HCT116 (cell line): ENCODE results near the gene APP. TPM values are rescaled to one million over a fixed set of nuclear protein-coding genes. Genes with fewer than 3 reads are reported as not detected.

Source experiments
- ATAC-seq: fragments of 200-7000 bp; cut with Tn5 transposase; 2 replicates; pipeline ENCODE4 v1.9.1; 2020; ENCODE audit warnings: mild to moderate bottlenecking, moderate library complexity
- BruUV-seq: library from RNA; stranded (reverse); fragments of 400-500 nt; replicated peaks from 2 replicates; lab custom pipeline; 2021; lab: Mats Ljungman, UMichigan
- CTCF ChIA-PET: fragments of 300-600 bp; sonication (Branson Sonifier 250); formaldehyde crosslinking; loops from one replicate; lab custom pipeline; 2021; ENCODE audit warnings: antibody characterized with exemption; lab: Charles Lee
- POLR2A ChIA-PET: fragments of 300-600, 350-600 bp; sonication (Branson Sonifier 250); formaldehyde crosslinking; loops from one replicate; lab custom pipeline; 2021; ENCODE audit warnings: antibody characterized with exemption; lab: Charles Lee
- RAD21 ChIA-PET, 2 experiments: fragments of 300-600 bp; sonication (Branson Sonifier 250); formaldehyde crosslinking; loops; one replicate each; lab custom pipeline; 2023; ENCODE audit warnings: low total read pairs in 2 of 2; ENCODE audit not compliant: uncharacterized antibody in 2 of 2, unreplicated experiment in 2 of 2, low non-redundant PET in 1 of 2; lab: Charles Lee
- DNase-seq: peaks from one replicate; pipeline ENCODE4 v3.0.0-alpha.2; 2010; ENCODE audit warnings: low read depth, low spot score
- H2AFZ ChIP-seq: fragments of 200-600 bp; shearing (Covaris generic), sonication (generic); 2 replicates; pipeline ENCODE4 v1.6.1; 2017; ENCODE audit warnings: low read depth, mixed run types, mixed read lengths, antibody characterized with exemption, low read length; ENCODE audit not compliant: poor library complexity, severe bottlenecking
- H3K27ac ChIP-seq: 2 replicates; pipeline ENCODE4 v1.5.1; 2012; ENCODE audit warnings: low read depth, low read length
- H3K27me3 ChIP-seq: fragments of 200-600 bp; sonication (generic); 2 replicates; pipeline ENCODE4 v1.6.1; 2016; ENCODE audit warnings: mixed run types, low read length, mixed read lengths; ENCODE audit not compliant: insufficient read depth
- H3K36me3 ChIP-seq, 2 experiments: fragments of 200-500 bp in 1 of 2; fragments of 200-600 bp in 1 of 2; sonication (Bioruptor generic) in 1 of 2; sonication (generic) in 1 of 2; 2 replicates each; pipeline versions ENCODE4 v1.5.1 to v1.6.1; 2014 to 2016; ENCODE audit warnings: low read length in 2 of 2, inconsistent platforms in 1 of 2, mixed read lengths in 1 of 2, mixed run types in 1 of 2; ENCODE audit not compliant: insufficient read depth in 2 of 2, control insufficient read depth in 1 of 2
- H3K4me1 ChIP-seq, 2 experiments: fragments of 200-600 bp in 1 of 2; sonication (generic) in 1 of 2; 2 replicates each; pipeline versions ENCODE4 v1.5.1 to v1.6.1; 2012 to 2017; ENCODE audit warnings: low read length in 2 of 2, inconsistent platforms in 1 of 2, mild to moderate bottlenecking in 1 of 2, mixed read lengths in 1 of 2, mixed run types in 1 of 2, moderate library complexity in 1 of 2; ENCODE audit not compliant: insufficient read depth in 2 of 2, control insufficient read depth in 1 of 2
- H3K4me2 ChIP-seq: fragments of 200-600 bp; sonication (generic); 2 replicates; pipeline ENCODE4 v1.6.1; 2017; ENCODE audit warnings: mixed run types, low read length, mixed read lengths
- H3K4me3 ChIP-seq, 2 experiments: fragments of 200-600 bp in 1 of 2; sonication (generic) in 1 of 2; replicated peaks in 1 of 2; 2 replicates each; pipeline ENCODE4 v1.5.1; 2011 to 2016; ENCODE audit warnings: low read length in 2 of 2, control low read depth in 1 of 2, low read depth in 1 of 2, mild to moderate bottlenecking in 1 of 2, mixed read lengths in 1 of 2, mixed run types in 1 of 2
- H3K79me2 ChIP-seq: fragments of 200-600 bp; sonication (generic); 2 replicates; pipeline ENCODE4 v1.6.1; 2017; ENCODE audit warnings: mild to moderate bottlenecking, mixed run types, low read length, moderate library complexity, mixed read lengths; ENCODE audit not compliant: insufficient read depth
- H3K9ac ChIP-seq: fragments of 200-600 bp; sonication (generic); 2 replicates; pipeline ENCODE4 v1.6.1; 2016; ENCODE audit warnings: low read length, mixed read lengths
- H3K9me2 ChIP-seq: fragments of 200-600 bp; sonication (generic), shearing (Covaris generic); 2 replicates; pipeline ENCODE4 v1.6.1; 2017; ENCODE audit warnings: mixed run types, mild to moderate bottlenecking, moderate library complexity; ENCODE audit not compliant: insufficient read depth
- H3K9me3 ChIP-seq, 2 experiments: fragments of 200-500 bp in 1 of 2; fragments of 200-600 bp in 1 of 2; sonication (Bioruptor generic) in 1 of 2; sonication (generic) in 1 of 2; 2 replicates each; pipeline ENCODE4 v1.6.1; 2014 to 2017; ENCODE audit warnings: low read length in 2 of 2, mixed read lengths in 2 of 2, inconsistent platforms in 1 of 2, low read depth in 1 of 2, mild to moderate bottlenecking in 1 of 2, mixed run types in 1 of 2, moderate library complexity in 1 of 2; ENCODE audit not compliant: control insufficient read depth in 1 of 2, insufficient read depth in 1 of 2
- H4K20me1 ChIP-seq: fragments of 200-600 bp; sonication (generic), shearing (Covaris generic); 2 replicates; pipeline ENCODE4 v1.6.1; 2017; ENCODE audit warnings: mixed run types, mild to moderate bottlenecking, moderate library complexity; ENCODE audit not compliant: insufficient read depth
- CBX3 ChIP-seq: IDR thresholded peaks from 2 replicates; pipeline ENCODE4 v1.6.1; 2012; ENCODE audit warnings: low read depth
- CEBPB ChIP-seq: IDR thresholded peaks from 2 replicates; pipeline ENCODE4 v1.6.1; 2012; ENCODE audit warnings: low read depth
- EGR1 ChIP-seq: IDR thresholded peaks from 2 replicates; pipeline ENCODE4 v1.6.1; 2012; ENCODE audit warnings: low read depth
- EZH2 ChIP-seq: fragments of 200-600 bp; sonication (generic); IDR thresholded peaks from 2 replicates; pipeline ENCODE4 v1.6.1; 2017; ENCODE audit warnings: antibody characterized with exemption, mixed run types
- EZH2phosphoT487 ChIP-seq: fragments of 200-600 bp; IDR thresholded peaks from 2 replicates; pipeline ENCODE4 v1.6.1; 2018; ENCODE audit warnings: antibody characterized with exemption, borderline replicate concordance
- POLR2A ChIP-seq: IDR thresholded peaks from 2 replicates; pipeline ENCODE4 v1.7.0; 2011; ENCODE audit warnings: borderline replicate concordance; ENCODE audit not compliant: insufficient read depth, insufficient read length; ENCODE audit errors: extremely low read depth
- POLR2AphosphoS5 ChIP-seq: IDR thresholded peaks from 2 replicates; pipeline ENCODE4 v1.6.1; 2011; ENCODE audit warnings: mild to moderate bottlenecking, low read depth, low read length, moderate library complexity
- RAD21 ChIP-seq: IDR thresholded peaks from 2 replicates; pipeline ENCODE4 v1.6.1; 2012; ENCODE audit warnings: low read depth, mild to moderate bottlenecking
- SIN3A ChIP-seq: IDR thresholded peaks from 2 replicates; pipeline ENCODE4 v1.6.1; 2012; ENCODE audit warnings: low read depth
- SP1 ChIP-seq: IDR thresholded peaks from 2 replicates; pipeline ENCODE4 v1.6.1; 2012; ENCODE audit warnings: low read depth
- TCF7L2 ChIP-seq: IDR thresholded peaks from 2 replicates; pipeline ENCODE4 v1.7.0; 2011; ENCODE audit warnings: borderline replicate concordance, inconsistent platforms; ENCODE audit not compliant: insufficient read depth, insufficient read length; ENCODE audit errors: extremely low read depth
- YY1 ChIP-seq: IDR thresholded peaks from 2 replicates; pipeline ENCODE4 v1.6.1; 2011; ENCODE audit warnings: low read length, low read depth, moderate library complexity, mild to moderate bottlenecking; ENCODE audit not compliant: insufficient replicate concordance; ENCODE audit errors: extremely low read depth
- ZFX ChIP-seq: fragments of 450-650 bp; IDR thresholded peaks from 2 replicates; pipeline ENCODE4 v1.6.1; 2017
- ZNF274 ChIP-seq: fragments of 200-500 bp; sonication (Bioruptor generic); IDR thresholded peaks from 2 replicates; pipeline ENCODE4 v1.6.1; 2014; ENCODE audit warnings: mild to moderate bottlenecking, low read depth, low read length, inconsistent platforms
- intact Hi-C: fragments of 100-400 bp; cut with micrococcal nuclease; formaldehyde crosslinking; loops from 2 replicates; pipeline ENCODE4 v1.10.0; 2022
- total RNA-seq: library from RNA; stranded (reverse); gene quantifications from one replicate; pipeline ENCODE4 v1.2.1, GENCODE V29; 2021; ENCODE audit not compliant: unreplicated experiment
- TF ChIP-seq, protein P1 (sequence below): IDR thresholded peaks from 2 replicates; pipeline ENCODE4 v1.6.1; 2012

Gene APP
- total RNA-seq, 1 experiment from 2014 or later = 267 TPM

DNA sequence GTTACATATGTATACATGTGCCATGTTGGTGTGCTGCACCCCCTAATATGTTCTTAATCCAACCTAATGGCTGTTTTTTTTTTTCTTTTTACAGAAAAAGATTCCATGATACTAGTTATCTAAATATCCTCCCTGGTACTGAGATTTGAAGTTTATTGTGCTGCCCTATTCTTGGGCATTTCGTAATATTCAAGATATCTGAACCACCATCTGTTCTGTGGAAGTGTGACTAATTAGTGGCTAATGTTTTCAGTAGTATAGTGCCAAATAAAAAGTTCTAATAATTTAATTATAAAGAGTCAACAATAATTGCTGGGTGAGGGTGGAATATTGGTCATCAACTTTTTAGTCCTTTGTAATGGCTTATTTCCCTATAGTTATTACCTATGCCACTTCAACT is 218.3 kb downstream of the APP start:
- Histone ChIP-seq H3K9ac (no peak overlapping the region), H3K4me3 (no peak overlapping the region), H3K27ac (no peak overlapping the region), H4K20me1 (no peaks in the 10 kb centered on the region), H3K4me2 (no peak overlapping the region), H3K36me3 (peaks cover 4 to 9% of the 10 kb centered on the region in 2 experiments; a peak in 3 of 4 replicates), H3K79me2 (no peaks in the 10 kb centered on the region), H3K27me3 (no peaks in the 10 kb centered on the region), H3K4me1 (peaks cover 13 to 25% of the 10 kb centered on the region in 2 experiments), H3K9me2 (no peaks in the 10 kb centered on the region), H3K9me3 (no peaks in the 10 kb centered on the region), H2AFZ (no peak overlapping the region)
- TF ChIP-seq CBX3 (no peak), RAD21 (no peak), EGR1 (no peak), CEBPB (no peak), SP1 (no peak), EZH2 (no peak), TCF7L2 (no peak), YY1 (no peak), ZFX (no peak), ZNF274 (no peak), EZH2phosphoT487 (no peak), POLR2A (no peak), POLR2AphosphoS5 (no peak)
- ChIA-PET CTCF (no interaction called here), RAD21 (no interaction called here), POLR2A (no interaction called here)
- intact Hi-C loops = no loop called here
- DNase-seq = no peak
- no TSS peak for BruUV-seq
- ATAC-seq = no peak

GRCh38 chr21:25949701-25950100 is 220.9 kb downstream of the APP start:
- Histone ChIP-seq H4K20me1 (no peaks in the 10 kb centered on the region), H3K27me3 (no peaks in the 10 kb centered on the region), H3K36me3 (peaks cover 4 to 9% of the 10 kb centered on the region in 2 experiments; a peak in 3 of 4 replicates), H3K9me3 (no peaks in the 10 kb centered on the region), H2AFZ (no peak overlapping the region), H3K9me2 (no peaks in the 10 kb centered on the region), H3K4me2 (no peak overlapping the region), H3K4me3 (no peak overlapping the region), H3K9ac (no peak overlapping the region), H3K79me2 (no peaks in the 10 kb centered on the region), H3K27ac (no peak overlapping the region), H3K4me1 (peaks cover 8 to 13% of the 10 kb centered on the region in 2 experiments)
- ATAC-seq (no peak), DNase-seq (no peak)
- POLR2A ChIA-PET = no interaction called here
- CTCF ChIA-PET = no interaction called here
- TF ChIP-seq RAD21 (no peak), SIN3A (no peak), SP1 (no peak), ZNF274 (no peak)
- TF ChIP-seq, protein P1, sequence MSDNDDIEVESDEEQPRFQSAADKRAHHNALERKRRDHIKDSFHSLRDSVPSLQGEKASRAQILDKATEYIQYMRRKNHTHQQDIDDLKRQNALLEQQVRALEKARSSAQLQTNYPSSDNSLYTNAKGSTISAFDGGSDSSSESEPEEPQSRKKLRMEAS = no peak
- no TSS peak for BruUV-seq
- intact Hi-C loops = no loop called here
- RAD21 ChIA-PET = no interaction called here
